ENCODE results near the gene MPL.

- TF ChIP-seq CTCF (IDR thresholded peaks at IDR 0.05 in 2 of 3, conservative IDR thresholded peaks at IDR 0.05 in 1 of 3; ENCODE audit: borderline replicate concordance in 1 of 3, insufficient read depth in 1 of 3, low read depth in 2 of 3, low read length in 2 of 3): no peak
- no peak for TF ChIP-seq POLR2A (IDR thresholded peaks at IDR 0.05; ENCODE audit: borderline replicate concordance, extremely low read depth, insufficient read depth, insufficient read length)
- no peak for TF ChIP-seq EZH2 (IDR thresholded peaks at IDR 0.05)
- no peak for TF ChIP-seq POLR2AphosphoS5 (IDR thresholded peaks at IDR 0.05; ENCODE audit: low read depth, low read length)
- TF ChIP-seq MAX (IDR thresholded peaks at IDR 0.05): no peak
- TF ChIP-seq REST (IDR thresholded peaks at IDR 0.05; ENCODE audit: low read depth): no peak
- TF ChIP-seq TCF7L2 (IDR thresholded peaks at IDR 0.05; ENCODE audit: borderline replicate concordance, extremely low read depth, insufficient read depth, insufficient read length): no peak
- TF ChIP-seq JUND (IDR thresholded peaks at IDR 0.05): no peak
- no peak for TF ChIP-seq EZH2phosphoT487 (IDR thresholded peaks at IDR 0.05; ENCODE audit: borderline replicate concordance)
- TF ChIP-seq ZBTB33 (IDR thresholded peaks at IDR 0.05; ENCODE audit: extremely low read depth, insufficient replicate concordance, low read length): no peak
These were observed 28.8 kb upstream of the MPL start for GRCh38 chr1:43308635-43309404.
